ENCODE measurements around the gene IL20.

Gene IL20

DNA sequence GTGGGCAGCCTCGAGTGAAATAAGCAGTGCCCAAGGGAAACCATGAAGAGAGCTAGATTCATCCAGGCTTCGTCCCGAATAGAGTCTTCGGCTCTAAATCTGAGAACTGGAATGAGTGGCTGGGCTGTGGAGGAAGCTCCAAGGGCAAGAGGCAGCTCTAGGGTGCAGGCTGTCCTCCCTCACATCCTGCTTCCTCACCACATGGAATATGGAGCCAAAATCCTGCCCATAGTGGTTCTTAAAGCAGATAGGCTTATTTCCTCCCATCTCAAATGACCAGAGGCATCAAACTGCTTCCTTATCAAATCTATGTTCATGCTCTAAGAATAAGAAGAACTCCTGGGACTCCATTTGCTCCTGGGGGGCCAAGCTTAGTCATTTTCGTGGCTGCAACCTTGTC lies 34.3 kb downstream of the IL20 start:
- DNase-seq (ENCODE audit: low read depth in 3 of 3, low spot score in 1 of 3), result no peak

DNA sequence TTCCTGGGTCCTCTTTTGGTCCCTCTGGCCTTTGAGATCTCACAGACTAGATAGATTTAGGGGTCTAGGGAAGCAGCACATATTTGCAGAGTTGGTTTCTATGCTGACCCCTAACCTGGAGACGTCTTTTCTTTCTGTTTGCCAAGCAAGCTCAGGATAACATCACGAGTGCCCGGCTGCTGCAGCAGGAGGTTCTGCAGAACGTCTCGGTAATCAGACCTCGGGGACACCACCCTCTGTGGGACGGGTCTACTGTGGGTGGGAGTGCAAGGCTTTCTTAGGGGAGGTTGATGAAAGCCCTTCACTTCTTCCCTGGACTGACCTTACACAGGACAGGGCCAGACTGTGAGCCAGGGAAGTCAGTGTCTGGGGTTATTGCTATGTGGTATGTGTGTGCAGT lies 34.7 kb downstream of the IL20 start:
- no peak for DNase-seq (ENCODE audit: low read depth in 3 of 3, low spot score in 1 of 3)

DNA sequence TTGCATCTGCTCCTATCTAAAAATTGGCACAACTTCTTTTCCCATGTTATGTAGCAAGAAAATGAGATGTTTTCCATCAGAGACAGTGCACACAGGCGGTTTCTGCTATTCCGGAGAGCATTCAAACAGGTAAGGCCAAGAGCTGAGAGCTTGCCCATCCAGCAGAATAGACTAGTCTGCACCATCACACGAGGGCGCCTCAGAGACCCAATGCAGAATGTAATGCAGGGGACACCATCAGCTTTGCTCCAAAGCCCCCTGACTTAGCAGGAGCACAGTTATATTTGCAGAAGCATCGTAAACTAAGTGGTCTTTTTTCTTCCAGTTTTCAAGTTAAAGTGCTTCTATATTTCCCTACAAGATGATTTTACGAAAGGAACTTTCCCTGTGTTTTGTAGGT lies 36.5 kb downstream of the IL20 start:
- no peak for DNase-seq (ENCODE audit: low read depth in 3 of 3, low spot score in 1 of 3)

DNA sequence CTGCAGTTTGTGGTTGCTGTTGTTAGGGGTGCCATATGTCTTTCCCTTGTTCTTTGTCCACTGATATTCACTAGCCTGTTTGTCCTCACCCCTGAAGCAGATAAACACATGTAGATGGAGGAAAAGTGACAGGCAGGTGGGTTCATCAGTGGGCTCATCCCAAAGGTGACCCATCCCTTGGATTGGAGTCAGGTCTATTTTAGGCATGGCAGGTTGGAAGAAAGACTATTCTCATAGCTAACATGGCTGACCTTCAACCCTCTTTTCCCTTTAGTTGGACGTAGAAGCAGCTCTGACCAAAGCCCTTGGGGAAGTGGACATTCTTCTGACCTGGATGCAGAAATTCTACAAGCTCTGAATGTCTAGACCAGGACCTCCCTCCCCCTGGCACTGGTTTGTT lies 37.3 kb downstream of the IL20 start:
- DNase-seq (ENCODE audit: low read depth in 3 of 3, low spot score in 1 of 3), result no peak

DNA sequence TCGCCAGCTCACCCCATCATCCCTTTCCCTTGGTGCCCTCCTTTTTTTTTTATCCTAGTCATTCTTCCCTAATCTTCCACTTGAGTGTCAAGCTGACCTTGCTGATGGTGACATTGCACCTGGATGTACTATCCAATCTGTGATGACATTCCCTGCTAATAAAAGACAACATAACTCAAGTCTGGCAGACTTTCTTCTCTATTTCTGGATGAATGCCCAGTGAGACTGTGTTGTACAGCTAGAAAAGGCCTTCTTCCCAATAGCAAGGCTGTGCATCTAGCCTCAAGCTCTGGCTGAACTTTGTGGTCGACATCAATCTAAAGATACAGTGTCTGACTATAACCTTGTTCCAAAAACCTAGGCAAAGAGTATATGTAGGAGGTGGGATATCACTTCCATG lies 38.3 kb downstream of the IL20 start:
- DNase-seq (ENCODE audit: low read depth in 3 of 3, low spot score in 1 of 3), result no peak

DNA sequence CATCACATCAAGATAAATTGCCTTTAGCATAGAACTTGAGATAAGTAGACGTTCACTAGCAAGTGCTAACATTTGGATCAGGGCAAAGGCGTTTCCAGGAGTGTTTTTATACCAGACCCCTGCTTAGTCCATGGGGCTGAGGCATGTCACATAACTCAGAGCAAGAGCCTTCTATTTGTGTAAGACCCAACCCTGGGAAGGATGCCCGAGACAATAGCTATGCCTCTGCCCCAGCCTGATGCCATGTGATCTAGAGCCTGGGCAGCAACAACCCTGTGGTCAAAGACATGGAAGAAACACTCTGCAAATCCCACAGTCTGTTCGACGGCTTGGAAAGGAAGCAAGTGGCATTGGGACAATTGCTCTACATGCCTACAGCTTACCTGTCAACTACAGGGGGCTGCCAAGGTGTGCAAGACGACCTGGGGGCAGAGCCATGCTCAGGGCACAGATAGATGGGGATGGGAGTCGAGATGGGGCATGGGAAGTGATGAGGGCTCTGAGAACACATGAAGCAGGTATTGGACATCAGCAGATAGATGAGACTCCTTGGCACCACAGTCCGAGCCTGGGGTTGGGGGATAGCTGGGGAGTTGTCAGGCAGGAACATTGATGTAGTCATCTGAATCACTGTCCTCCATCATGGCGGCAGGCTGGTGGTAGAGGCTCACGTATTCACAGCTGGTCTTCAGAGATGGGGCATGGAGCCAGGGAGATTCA lies 39.2 kb downstream of the IL20 start:
- DNase-seq (ENCODE audit: low read depth in 3 of 3, low spot score in 1 of 3), result no peak

DNA sequence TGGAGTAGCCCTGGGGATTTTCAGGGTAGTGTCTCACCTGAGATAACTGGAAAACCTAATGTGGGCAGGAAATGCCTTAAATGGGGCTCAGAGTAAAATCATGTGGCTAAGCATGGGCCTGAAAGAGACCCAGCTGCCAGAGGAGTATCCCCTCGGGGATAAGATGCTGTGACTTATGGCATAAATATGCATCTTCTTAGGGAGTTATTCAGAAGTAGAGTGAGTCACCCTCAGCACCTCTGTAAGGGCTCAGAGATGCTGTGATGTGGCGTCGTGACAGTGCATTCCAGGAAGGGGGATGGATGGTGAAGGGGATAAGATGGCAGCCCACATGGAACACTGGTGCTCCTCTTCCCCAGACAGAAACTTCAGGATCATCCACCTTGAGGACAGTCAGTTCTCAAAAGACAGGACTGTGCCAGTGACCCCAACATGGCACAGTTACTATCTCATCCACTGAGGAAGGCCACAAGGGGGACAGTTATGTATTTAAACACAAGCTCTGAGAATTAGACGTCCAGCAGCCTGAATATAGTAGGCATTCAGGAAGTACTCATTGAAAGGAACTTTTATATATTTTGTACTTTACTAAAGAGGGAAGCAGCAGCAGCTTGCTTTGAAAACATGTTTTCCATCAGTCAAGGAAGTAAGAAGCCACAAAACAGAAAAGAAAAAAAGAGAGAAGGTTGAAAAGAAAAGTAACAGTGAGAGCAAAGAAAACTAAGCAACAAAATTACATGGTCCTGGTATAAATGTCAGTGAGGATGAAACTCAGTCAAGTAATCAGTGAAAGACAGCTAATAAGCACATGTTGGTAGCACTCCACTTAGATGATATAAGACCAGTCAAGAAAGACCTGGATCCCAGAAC lies 40.1 kb downstream of the IL20 start:
- no peak for DNase-seq (ENCODE audit: low read depth in 3 of 3, low spot score in 1 of 3)

DNA sequence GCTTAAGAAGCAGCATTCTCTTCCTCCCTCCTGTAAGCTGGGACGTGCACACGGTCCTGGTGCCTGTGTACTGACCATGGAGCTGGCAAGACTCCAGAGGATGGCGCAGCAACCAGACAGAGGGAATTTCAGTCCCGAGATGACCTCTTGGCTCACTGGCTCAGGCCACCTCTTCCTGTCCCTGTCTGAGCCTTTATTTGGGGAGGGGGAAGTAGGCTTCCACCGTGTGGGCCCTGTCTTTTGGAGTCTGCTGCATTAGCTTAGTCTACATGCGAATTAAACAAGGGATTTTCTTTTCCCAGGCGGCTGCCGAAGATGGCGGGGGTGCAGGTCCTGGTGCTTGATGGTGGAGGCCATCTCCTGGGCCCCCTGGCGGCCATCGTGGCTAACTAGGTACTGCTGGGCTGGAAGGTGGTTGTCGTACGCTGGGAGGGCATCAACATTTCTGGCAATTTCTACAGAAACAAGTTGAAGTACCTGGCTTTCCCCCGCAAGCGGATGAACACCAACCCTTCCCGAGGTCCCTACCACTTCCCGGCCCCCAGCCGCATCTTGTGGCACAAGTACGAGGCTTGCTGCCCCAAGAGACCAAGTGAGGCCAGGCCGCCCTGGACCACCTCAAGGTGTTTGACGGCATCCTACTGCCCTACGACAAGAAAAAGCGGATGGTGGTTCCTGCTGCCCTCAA lies 42.0 kb downstream of the IL20 start:
- DNase-seq (ENCODE audit: low read depth in 3 of 3, low spot score in 1 of 3), result no peak

DNA sequence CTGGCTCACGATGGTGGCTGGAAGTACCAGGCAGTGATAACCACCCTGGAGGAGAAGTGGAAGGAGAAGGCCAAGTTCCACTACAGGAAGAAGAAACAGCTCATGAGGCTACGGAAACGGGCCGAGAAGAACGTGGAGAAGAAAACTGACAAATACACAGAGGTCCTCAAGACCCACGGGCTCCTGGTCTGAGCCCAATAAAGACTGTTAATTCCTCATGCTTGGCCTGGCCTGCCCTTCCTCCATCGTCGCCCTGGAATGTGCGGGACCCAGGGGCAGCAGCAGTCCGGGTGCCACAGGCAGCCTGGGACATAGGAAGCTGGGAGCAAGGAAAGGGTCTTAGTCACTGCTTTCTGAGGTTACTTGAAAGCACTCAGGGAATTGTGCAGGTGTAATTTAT lies 42.6 kb downstream of the IL20 start:
- DNase-seq (ENCODE audit: low read depth in 3 of 3, low spot score in 1 of 3), result no peak

DNA sequence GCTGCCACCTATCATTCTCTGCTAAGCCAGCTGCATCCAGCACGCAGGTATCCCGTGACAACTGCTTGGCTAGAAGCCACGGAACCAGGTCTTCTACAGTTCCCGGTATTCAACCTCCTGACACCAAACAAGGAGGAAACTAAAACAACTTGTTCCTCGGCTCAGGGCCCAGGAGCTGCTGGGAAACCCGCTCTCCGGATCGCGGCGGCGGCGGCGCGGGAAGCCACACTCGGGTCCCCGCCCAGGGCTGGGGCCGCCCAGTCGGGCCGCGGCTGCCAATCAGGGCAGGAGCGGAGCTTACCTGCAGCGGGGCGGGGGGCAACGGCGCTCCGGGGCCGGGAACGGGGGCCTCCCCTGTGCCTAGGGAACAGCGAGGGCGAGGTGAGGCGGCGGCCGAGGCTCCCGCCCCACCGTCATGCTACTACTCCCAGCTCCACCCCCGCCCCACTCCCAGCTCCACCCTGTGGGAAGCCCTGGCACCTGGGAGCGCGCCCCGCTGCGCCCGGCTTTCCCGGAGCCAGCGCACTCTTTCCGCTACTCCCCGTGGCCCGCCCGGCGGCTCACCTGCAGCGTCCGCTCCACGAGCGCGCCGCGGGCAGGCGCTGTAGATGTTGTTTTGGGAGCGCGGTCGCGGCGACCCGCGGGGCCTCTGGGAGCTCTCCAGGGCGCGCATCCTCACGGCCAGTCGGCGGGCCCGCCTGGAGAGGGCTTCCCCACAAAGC lies 43.9 kb downstream of the IL20 start:
- no peak for DNase-seq (ENCODE audit: low read depth in 3 of 3, low spot score in 1 of 3)

DNA sequence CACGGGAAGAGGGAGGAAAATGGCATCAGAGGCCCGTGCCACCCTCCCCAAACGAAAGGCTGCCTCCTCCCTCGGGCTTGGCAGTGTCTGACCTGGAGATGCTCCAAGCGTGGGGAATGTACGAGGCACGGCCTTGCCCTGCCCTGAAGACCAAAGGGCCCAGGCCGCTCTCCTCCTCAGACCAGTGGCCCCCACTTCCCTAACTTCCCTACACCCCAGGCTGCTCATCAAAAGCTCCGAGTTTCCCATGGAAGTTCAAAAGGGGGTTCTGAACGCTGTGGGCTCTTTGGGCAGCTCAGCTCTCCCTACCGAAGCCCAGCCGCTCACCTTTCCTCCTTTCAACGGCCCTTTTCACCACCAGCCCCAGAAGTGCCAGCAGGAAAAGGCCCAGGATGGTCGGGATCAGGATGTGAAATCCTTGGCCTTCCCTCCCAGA lies 44.5 kb downstream of the IL20 start:
- no peak for DNase-seq (ENCODE audit: low read depth in 3 of 3, low spot score in 1 of 3)

DNA sequence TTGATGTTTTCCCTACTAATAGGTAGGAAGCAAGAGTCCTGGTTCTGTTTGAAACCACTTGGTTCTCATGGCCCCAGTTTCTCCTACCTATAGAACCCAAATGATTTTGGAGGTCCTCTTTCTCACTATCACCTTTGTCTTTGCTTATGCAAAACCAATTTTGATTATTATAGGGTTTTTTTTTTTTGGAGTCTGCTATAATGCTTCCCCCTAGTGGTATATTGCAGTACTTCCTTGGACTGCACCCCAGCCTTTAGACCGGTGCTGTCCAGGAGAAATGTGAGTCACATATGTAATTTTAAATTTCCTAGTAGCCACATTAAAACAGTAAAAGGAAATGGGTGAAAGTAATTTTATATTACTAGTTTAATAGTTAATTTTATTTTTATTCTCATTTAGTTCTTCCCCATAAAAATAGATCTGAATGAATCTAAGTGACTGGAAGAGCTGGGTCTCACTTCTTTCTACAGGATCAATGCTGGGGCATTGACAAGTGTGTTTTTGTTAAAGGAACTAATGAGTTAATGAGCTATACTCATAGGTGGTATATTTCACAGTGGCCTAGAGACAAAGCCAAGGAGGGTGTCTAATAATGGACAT lies 45.7 kb downstream of the IL20 start:
- no peak for DNase-seq (ENCODE audit: low read depth in 3 of 3, low spot score in 1 of 3)

DNA sequence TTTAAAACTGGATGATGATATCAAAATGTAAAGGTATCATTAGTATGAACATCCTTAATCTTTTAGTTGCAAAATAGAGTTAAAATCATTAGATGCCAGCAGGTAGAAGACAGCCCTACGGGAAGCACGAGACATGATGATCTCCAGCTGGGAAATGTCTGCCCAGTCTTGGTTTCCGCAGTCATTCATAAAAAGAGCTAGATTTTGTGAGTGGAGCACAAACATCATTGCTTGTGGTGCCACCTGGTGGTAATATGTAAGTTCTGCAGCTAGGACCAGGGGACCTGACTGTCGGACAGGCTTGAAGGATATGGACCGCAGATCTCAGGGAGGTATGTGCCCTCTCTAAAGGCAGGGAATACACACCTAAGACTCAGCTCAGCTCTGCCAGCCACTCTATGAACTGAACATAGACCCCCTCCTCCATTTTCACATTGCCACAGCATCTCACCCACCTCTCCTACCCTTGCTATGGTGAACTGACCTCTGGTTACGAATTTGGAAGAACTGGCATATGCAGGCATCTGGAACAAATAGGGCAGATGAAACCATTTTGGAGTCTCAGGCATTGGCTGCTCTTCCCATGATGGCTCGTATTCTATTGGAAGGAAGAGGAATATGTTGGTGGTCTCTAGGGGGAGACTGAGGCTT lies 47.1 kb downstream of the IL20 start:
- DNase-seq (ENCODE audit: low read depth in 3 of 3, low spot score in 1 of 3), result no peak

DNA sequence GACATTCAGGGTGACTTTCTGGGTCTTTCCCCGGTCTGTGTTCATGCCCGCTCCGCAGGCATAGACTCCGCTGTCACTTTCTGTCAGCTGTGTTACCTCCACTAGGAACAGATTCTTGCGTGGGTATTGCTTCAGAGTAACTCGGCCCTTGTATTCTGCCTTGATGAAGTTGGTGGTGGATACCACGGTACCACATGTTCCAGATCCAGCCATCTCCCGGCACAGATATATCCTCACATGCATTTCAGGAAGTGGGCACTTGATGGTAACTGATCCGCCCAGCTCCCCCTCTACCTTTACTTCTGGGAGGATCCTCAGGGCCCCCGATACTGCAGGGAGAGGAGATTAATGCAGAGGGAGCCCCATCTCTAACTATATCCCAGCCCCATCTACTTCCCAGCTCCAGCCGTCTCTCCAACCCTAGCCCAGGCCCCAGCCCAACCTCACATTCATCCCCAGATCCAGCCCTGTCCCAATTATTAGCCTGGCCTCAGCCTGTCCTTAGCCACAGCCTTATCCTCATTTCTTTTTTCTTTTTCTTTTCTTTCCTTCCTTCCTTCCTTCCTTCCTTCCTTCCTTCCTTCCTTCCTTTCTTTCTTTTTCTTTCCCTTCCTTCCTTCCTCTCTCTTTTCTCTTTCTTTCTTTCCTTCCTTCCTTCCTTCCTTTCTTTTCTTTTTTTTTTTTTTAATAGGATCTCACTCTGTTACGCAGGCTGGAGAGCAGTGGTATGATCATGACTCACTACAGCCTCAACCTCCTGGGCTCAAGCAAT lies 48.5 kb downstream of the IL20 start:
- no peak for DNase-seq (ENCODE audit: low read depth in 3 of 3, low spot score in 1 of 3)

DNA sequence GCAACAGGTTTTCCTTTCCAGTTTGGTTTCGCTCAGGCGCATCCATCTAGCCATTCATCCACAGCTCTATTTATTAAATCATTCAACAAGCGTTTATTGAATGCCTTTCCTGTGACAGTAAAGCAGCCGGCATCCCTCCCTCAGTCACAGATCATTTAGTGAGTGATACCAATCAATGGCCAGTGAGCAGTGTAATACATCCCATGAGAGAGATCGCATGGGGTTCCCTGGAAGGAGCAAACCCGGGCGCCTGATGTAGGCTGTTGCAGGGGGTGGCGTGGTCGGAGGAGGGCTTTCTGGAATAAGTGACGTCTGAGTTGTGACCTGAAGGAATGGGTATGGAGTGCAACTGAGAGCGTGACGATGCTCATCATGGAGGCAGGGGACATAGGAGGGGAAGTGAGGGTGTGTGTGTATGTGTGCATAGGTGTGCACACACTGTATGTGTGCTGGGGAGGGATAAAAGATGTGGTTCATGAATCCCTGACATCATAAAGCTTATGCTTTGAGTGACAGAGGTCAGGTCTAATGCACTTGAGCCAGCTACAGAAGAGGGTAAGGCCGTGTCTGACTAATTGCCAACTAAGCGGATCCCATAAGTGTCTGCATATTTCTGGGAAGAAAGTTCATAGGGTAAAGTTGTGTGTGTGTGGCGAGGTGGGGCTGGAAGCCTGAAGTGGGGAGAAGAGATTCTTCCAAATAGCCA lies 49.8 kb downstream of the IL20 start:
- DNase-seq (ENCODE audit: low read depth in 3 of 3, low spot score in 1 of 3), result no peak

DNA sequence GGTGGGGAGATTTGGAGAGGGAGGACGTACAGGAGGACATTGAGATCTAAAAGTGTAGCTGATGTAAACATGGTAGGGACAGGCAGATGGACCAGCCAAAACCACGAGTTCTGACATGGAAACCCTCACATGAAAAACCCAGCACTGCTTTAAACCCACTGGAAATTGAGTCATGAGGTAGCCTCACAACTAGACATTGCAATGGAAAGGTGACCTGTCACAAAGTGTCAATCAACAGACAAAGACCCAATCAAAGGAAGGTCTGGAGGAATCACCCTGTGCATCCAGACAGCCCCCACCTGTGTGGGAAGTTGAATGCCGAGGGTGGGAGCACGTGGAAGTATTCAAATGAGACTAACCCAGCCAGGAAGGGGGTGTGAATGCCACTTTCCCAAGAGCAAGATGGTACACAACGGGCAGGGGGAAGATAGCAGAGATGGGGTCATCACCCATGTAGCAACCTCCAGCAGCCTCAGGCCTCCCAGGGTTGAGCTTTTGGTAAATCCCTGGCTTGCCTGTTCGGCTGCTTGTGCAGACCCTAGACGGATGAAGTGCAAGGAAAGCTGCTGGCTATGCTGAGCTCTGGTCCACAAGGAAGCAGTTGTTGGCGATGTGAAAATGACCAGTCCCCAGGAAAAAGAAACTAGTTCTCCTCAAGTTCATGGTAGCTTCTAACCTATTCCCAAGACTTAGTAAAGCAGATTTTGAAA lies 50.7 kb downstream of the IL20 start:
- no peak for DNase-seq (ENCODE audit: low read depth in 3 of 3, low spot score in 1 of 3)

DNA sequence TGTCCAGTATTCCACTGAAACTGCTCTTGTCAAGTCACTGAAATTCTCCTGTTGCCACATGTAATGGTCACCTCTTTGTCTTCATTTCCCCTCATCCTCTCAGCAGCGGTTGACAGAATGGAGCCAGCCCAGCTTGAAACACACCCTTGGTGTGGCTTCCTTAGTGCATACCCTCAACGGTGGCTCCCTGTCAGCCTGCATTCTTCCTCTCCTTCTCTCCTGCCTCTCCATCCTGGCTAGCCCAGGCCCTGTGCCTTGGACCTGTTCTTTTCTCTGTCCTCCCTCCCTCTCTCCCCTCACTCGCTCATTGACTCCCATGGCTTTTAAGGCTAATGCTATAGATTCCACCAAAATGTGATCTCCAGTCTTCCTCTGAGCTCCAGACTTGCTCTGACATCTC lies 52.7 kb downstream of the IL20 start:
- DNase-seq (ENCODE audit: low read depth in 3 of 3, low spot score in 1 of 3), result no peak
